RWPE2 (cell line): ENCODE results near the gene UBE2E1.
A peak's percentile ranks its signal among the peaks of the same experiment; 100 is the strongest.

Experiments
- ATAC-seq: fragments of 200-7000 bp; cut with Tn5 transposase; 3 replicates; pipeline ENCODE4 v1.9.1; 2021; ENCODE audit warnings: low read depth
- DNase-seq: peaks from one replicate; pipeline ENCODE4 v3.0.0-alpha.2; 2020; ENCODE audit warnings: low spot score
- H3K27ac ChIP-seq: fragments of 450-650 bp; 2 replicates; pipeline ENCODE4 v1.5.1; 2017; ENCODE audit warnings: mild to moderate bottlenecking; ENCODE audit not compliant: poor library complexity, severe bottlenecking
- H3K27me3 ChIP-seq: fragments of 250-450 bp; sonication (Bioruptor Pico); 2 replicates; pipeline ENCODE4 v1.5.1; 2021; ENCODE audit warnings: mild to moderate bottlenecking, moderate library complexity; ENCODE audit not compliant: insufficient read depth, poor library complexity, severe bottlenecking
- H3K36me3 ChIP-seq: fragments of 250-450 bp; sonication (Bioruptor Pico); 2 replicates; pipeline ENCODE4 v1.5.1; 2020; ENCODE audit warnings: low read depth, mild to moderate bottlenecking, moderate library complexity
- H3K4me1 ChIP-seq: fragments of 250-450 bp; sonication (Bioruptor Pico); 2 replicates; pipeline ENCODE4 v1.5.1; 2021; ENCODE audit warnings: mild to moderate bottlenecking, moderate library complexity; ENCODE audit not compliant: insufficient read depth, poor library complexity, severe bottlenecking
- H3K4me3 ChIP-seq: fragments of 250-450 bp; sonication (Bioruptor Pico); 2 replicates; pipeline ENCODE4 v1.5.1; 2021; ENCODE audit warnings: mild to moderate bottlenecking, moderate library complexity; ENCODE audit not compliant: severe bottlenecking
- H3K9me3 ChIP-seq: fragments of 250-450 bp; sonication (Bioruptor Pico); 2 replicates; pipeline ENCODE4 v1.5.1; 2021; ENCODE audit warnings: mild to moderate bottlenecking, moderate library complexity; ENCODE audit not compliant: severe bottlenecking
- CTCF ChIP-seq: fragments of 450-650 bp; IDR thresholded peaks from one replicate; pipeline ENCODE4 v1.5.1; 2017; ENCODE audit warnings: mild to moderate bottlenecking, moderate library complexity; ENCODE audit not compliant: poor library complexity, severe bottlenecking

Gene UBE2E1

DNA sequence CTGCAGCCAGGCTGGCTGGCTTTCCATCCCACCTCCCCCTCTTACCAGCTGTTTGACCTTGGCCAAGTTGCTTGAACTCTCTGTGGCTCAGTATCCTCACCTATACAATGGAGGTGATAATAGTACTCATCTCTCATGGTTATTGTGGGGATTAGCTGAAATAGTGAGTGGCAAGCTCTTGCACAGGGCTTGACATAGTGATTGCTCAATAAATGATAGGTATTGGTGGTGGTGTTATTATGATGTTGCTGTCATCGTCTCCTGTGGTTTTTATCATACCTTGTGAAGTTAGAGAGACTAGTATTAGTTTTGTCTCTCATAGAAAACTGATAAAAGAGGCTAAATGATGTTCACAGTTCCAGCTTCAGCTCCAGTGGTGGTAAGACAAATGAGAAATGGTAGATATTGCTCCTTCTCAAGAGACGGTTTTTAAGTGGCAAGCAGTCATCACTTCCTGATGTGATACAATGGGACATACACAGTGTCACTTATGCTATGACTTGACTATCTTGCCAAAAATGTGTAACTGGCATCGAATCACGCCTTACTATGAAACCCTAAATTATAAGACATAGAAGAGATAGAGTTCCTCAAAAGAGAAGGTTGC, 12.1 kb upstream of the UBE2E1 start:
- TF ChIP-seq CTCF: no peak
- no peaks in the 10 kb centered on the region for H3K9me3 ChIP-seq
- ATAC-seq (no peak), DNase-seq (no peak)
- H3K27me3 ChIP-seq: no peaks in the 10 kb centered on the region
- H3K36me3 ChIP-seq: no peaks in the 10 kb centered on the region
- H3K4me3 ChIP-seq: no peak overlapping the region
- H3K4me1 ChIP-seq: no peaks in the 10 kb centered on the region
- no peak overlapping the region for H3K27ac ChIP-seq

GRCh38 chr3:23795096-23795495, 10.7 kb upstream of the UBE2E1 start:
- no peaks in the 10 kb centered on the region for H3K27me3 ChIP-seq
- no peak for TF ChIP-seq CTCF

GRCh38 chr3:23796518-23796917, 9.2 kb upstream of the UBE2E1 start:
- no peak overlapping the region for H3K27ac ChIP-seq
- TF ChIP-seq CTCF: no peak
- DNase-seq: no peak
- H3K27me3 ChIP-seq: no peaks in the 10 kb centered on the region
- H3K36me3 ChIP-seq: no peaks in the 10 kb centered on the region
- H3K4me1 ChIP-seq: peaks cover 3% of the 10 kb centered on the region
- H3K4me3 ChIP-seq: no peak overlapping the region
- H3K9me3 ChIP-seq: no peaks in the 10 kb centered on the region
- ATAC-seq: peak; percentile 42; the same call in 1 of the 3 replicates

More at GRCh38 chr3:23795096-23795495, 10.7 kb upstream of the UBE2E1 start:
- ATAC-seq (no peak), DNase-seq (no peak)
- Histone ChIP-seq H3K27ac (no peak overlapping the region), H3K36me3 (no peaks in the 10 kb centered on the region), H3K4me3 (no peak overlapping the region), H3K9me3 (no peaks in the 10 kb centered on the region), H3K4me1 (peaks cover 3% of the 10 kb centered on the region)

GRCh38 chr3:23797491-23797890, 8.3 kb upstream of the UBE2E1 start:
- H3K27me3 ChIP-seq: no peaks in the 10 kb centered on the region
- ATAC-seq (no peak), DNase-seq (no peak)
- no peak for TF ChIP-seq CTCF
- no peak overlapping the region for H3K4me3 ChIP-seq
- no peaks in the 10 kb centered on the region for H3K9me3 ChIP-seq
- H3K4me1 ChIP-seq: peaks cover 3% of the 10 kb centered on the region
- H3K36me3 ChIP-seq: no peaks in the 10 kb centered on the region
- no peak overlapping the region for H3K27ac ChIP-seq

DNA sequence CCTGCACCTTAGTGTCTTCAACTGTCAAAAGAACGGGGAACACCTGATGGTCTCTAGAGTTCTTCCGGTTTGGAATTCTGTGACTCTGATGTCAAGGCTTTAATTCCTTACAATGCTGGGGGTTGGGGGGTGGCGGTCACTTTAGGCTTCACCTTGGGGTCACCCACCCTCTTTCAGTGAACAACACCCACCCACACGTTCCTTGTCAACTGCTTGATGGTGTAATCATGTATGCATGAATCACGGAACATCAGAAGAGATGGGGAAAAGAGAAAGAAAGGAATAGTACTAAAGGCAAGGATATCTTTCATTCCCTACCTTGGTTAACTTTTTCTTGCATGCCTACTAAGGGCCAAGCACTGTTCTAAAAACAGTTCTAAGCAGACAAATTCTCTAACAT, 7.3 kb upstream of the UBE2E1 start:
- TF ChIP-seq CTCF: no peak
- DNase-seq (no peak), ATAC-seq (no peak)
- Histone ChIP-seq H3K36me3 (no peaks in the 10 kb centered on the region), H3K9me3 (no peaks in the 10 kb centered on the region), H3K4me3 (no peak overlapping the region), H3K27me3 (no peaks in the 10 kb centered on the region), H3K27ac (no peak overlapping the region), H3K4me1 (peaks cover 3% of the 10 kb centered on the region)
